Nephron (organoid): Measurements from ENCODE around the gene MYO1D.

Experiments
- H3K27ac Mint-ChIP-seq, 3 experiments: 2 replicates each; pipeline ENCODE4 v1.8.0; 2020; ENCODE audit warnings: mixed read lengths in 3 of 3, mild to moderate bottlenecking in 2 of 3, moderate library complexity in 1 of 3
- H3K27me3 Mint-ChIP-seq: 2 replicates; pipeline ENCODE4 v1.8.0; 2021; ENCODE audit warnings: low read depth, mild to moderate bottlenecking, moderate library complexity, mixed read lengths
- H3K36me3 Mint-ChIP-seq: 2 replicates; pipeline ENCODE4 v1.8.0; 2020; ENCODE audit warnings: low read depth, mixed read lengths
- H3K4me1 Mint-ChIP-seq: 2 replicates; pipeline ENCODE4 v1.8.0; 2020; ENCODE audit warnings: mixed read lengths
- H3K4me3 Mint-ChIP-seq, 3 experiments: 2 replicates each; pipeline ENCODE4 v1.8.0; 2020; ENCODE audit warnings: mild to moderate bottlenecking in 3 of 3, mixed read lengths in 3 of 3, moderate library complexity in 2 of 3
- H3K9me3 Mint-ChIP-seq: 2 replicates; pipeline ENCODE4 v1.8.0; 2020; ENCODE audit warnings: mixed read lengths
- CTCF ChIP-seq, 3 experiments: fragments of 200-600 bp; sonication (generic); IDR thresholded peaks; one replicate each; pipeline ENCODE4 v1.5.0; 2021; ENCODE audit warnings: antibody characterized with exemption in 3 of 3; ENCODE audit not compliant: unreplicated experiment in 3 of 3

MYO1D gene

GRCh38 chr17:32673964-32674363 lies 203.0 kb downstream of the MYO1D start:
- no peaks in the 10 kb centered on the region for H3K9me3 Mint-ChIP-seq
- H3K36me3 Mint-ChIP-seq = no peaks in the 10 kb centered on the region
- TF ChIP-seq CTCF (IDR thresholded peaks at IDR 0.05; ENCODE audit: unreplicated experiment in 3 of 3) = no peak
- no peak overlapping the region for H3K4me3 Mint-ChIP-seq
- H3K27me3 Mint-ChIP-seq = no peaks in the 10 kb centered on the region
- no peak overlapping the region for H3K27ac Mint-ChIP-seq
- H3K4me1 Mint-ChIP-seq = no peaks in the 10 kb centered on the region

- Mint-ChIP-seq H3K27ac (no peak overlapping the region), H3K36me3 (no peaks in the 10 kb centered on the region), H3K4me1 (no peaks in the 10 kb centered on the region), H3K27me3 (no peaks in the 10 kb centered on the region), H3K4me3 (no peak overlapping the region), H3K9me3 (no peaks in the 10 kb centered on the region)
- no peak for TF ChIP-seq CTCF (IDR thresholded peaks at IDR 0.05; ENCODE audit: unreplicated experiment in 3 of 3)
Measured at GRCh38 chr17:32672711-32673110, 204.2 kb downstream of the MYO1D start.

GRCh38 chr17:32671896-32672295 lies 205.0 kb downstream of the MYO1D start:
- no peak for TF ChIP-seq CTCF (IDR thresholded peaks at IDR 0.05; ENCODE audit: unreplicated experiment in 3 of 3)
- H3K36me3 Mint-ChIP-seq = no peaks in the 10 kb centered on the region
- no peaks in the 10 kb centered on the region for H3K4me1 Mint-ChIP-seq
- H3K27ac Mint-ChIP-seq = no peak overlapping the region
- no peaks in the 10 kb centered on the region for H3K27me3 Mint-ChIP-seq
- H3K9me3 Mint-ChIP-seq = no peaks in the 10 kb centered on the region
- no peak overlapping the region for H3K4me3 Mint-ChIP-seq

- H3K27me3 Mint-ChIP-seq = no peaks in the 10 kb centered on the region
- TF ChIP-seq CTCF (IDR thresholded peaks at IDR 0.05; ENCODE audit: unreplicated experiment in 3 of 3) = no peak
- H3K9me3 Mint-ChIP-seq = peaks cover 3% of the 10 kb centered on the region
- no peak overlapping the region for H3K27ac Mint-ChIP-seq
- no peaks in the 10 kb centered on the region for H3K36me3 Mint-ChIP-seq
- peaks cover 5% of the 10 kb centered on the region for H3K4me1 Mint-ChIP-seq
- no peak overlapping the region for H3K4me3 Mint-ChIP-seq
Measured at GRCh38 chr17:32664936-32665583, 211.9 kb downstream of the MYO1D start.

GRCh38 chr17:32660496-32660985 lies 216.4 kb downstream of the MYO1D start:
- H3K36me3 Mint-ChIP-seq = peaks cover under 1% of the 10 kb centered on the region
- no peaks in the 10 kb centered on the region for H3K9me3 Mint-ChIP-seq
- peaks cover 42% of the 10 kb centered on the region for H3K4me1 Mint-ChIP-seq
- H3K27me3 Mint-ChIP-seq = no peaks in the 10 kb centered on the region
- H3K4me3 Mint-ChIP-seq = no peak overlapping the region
- H3K27ac Mint-ChIP-seq = no peak overlapping the region
- no peak for TF ChIP-seq CTCF (IDR thresholded peaks at IDR 0.05; ENCODE audit: unreplicated experiment in 3 of 3)

- no peaks in the 10 kb centered on the region for H3K9me3 Mint-ChIP-seq
- TF ChIP-seq CTCF (IDR thresholded peaks at IDR 0.05; ENCODE audit: unreplicated experiment in 3 of 3) = peak; percentile 91 to 92 (median 91)
- H3K4me3 Mint-ChIP-seq = no peak overlapping the region
- H3K4me1 Mint-ChIP-seq = peaks cover 42% of the 10 kb centered on the region
- peaks cover 6% of the 10 kb centered on the region for H3K36me3 Mint-ChIP-seq
- no peaks in the 10 kb centered on the region for H3K27me3 Mint-ChIP-seq
- H3K27ac Mint-ChIP-seq = no peak overlapping the region
Measured at GRCh38 chr17:32659419-32659842, 217.5 kb downstream of the MYO1D start.
